A204.1 (cell line): ENCODE measurements around the gene PPP1R27.

Experiments
- FAIRE-seq: peaks from 2 replicates; lab custom pipeline; 2012; peaks lifted over from hg19 to GRCh38; lab: Jason Lieb, UNC

Gene PPP1R27

GRCh38 chr17:81803728-81804558 is 30.9 kb downstream of the PPP1R27 start, which contains the start of gene GCGR:
TSS of gene GCGR (plus strand) at chr17:81804150. CDS start at chr17:81809019, 4,869 bp downstream.
- no peak for FAIRE-seq

- FAIRE-seq, result no peak
Measured at GRCh38 chr17:81802856-81803643, 31.8 kb downstream of the PPP1R27 start.

- no peak for FAIRE-seq
Measured at GRCh38 chr17:81802048-81802758, 32.6 kb downstream of the PPP1R27 start.

- FAIRE-seq, result no peak
Measured at GRCh38 chr17:81801327-81801726, 33.5 kb downstream of the PPP1R27 start.

GRCh38 chr17:81794509-81794908 is 40.3 kb downstream of the PPP1R27 start:
- no peak for FAIRE-seq

- no peak for FAIRE-seq
Measured at GRCh38 chr17:81794074-81794476, 40.8 kb downstream of the PPP1R27 start.

GRCh38 chr17:81792675-81793615 is 41.9 kb downstream of the PPP1R27 start:
- no peak for FAIRE-seq
